GM18861 (cell line): Measurements from ENCODE around the gene NRBP1.
A peak's percentile ranks its signal among the peaks of the same experiment; 100 is the strongest.
"Not testable (repeated sequence)": the region's sequence is repeated elsewhere in the genome, so short reads cannot be mapped to it uniquely, and the experiment has no call there.

Experiments
- ATAC-seq: cut with Tn5 transposase; IDR thresholded peaks from one replicate; pipeline ENCODE4 v1.9.1; 2021; ENCODE audit not compliant: unreplicated experiment

The NRBP1 gene

DNA sequence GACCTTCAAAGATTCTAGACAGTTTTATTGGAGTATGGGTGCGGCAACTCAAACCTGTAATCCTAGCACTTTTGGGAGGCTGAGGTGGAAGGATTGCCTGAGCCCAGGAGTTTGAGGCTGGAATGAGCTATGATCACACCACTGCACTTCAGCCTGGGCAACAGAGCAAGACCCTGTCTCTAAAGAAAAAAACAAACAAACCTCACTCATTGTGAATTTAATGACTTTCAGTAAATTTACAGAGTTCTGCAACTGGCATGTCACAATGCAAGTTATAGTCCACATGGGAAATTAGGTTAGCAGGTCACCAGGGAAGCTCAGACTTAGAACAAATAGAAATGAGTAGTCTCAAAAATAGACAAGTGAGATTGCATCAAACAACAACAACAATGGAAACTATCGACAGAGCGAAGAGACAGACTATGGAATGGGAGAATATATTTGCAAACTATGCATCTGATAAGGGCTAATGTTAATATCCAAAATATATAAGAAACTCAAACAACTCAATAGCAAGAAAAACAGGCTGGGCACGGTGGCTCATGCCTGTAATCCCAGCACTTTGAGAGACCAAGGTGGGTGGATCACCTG, 6.7 kb upstream of the NRBP1 start:
- ATAC-seq: no peak

DNA sequence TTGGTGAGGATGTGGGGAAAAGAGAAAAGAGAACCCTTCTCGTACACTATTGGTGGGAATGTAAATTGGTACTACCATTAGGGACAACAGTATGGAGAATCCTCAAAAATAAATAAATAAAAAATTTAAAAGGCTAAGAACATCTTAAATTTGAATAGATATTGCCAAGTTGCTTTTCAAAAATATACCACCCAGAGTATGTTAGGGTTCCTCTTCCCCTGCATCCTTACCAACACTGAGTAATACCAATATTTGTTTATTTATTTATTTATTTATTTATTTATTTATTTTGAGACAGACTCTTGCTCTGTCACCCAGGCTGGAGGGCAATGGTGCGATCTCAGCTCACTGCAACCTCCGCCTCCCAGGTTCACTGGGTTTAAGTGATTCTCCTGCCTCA, 5.5 kb upstream of the NRBP1 start:
- ATAC-seq: no peak

DNA sequence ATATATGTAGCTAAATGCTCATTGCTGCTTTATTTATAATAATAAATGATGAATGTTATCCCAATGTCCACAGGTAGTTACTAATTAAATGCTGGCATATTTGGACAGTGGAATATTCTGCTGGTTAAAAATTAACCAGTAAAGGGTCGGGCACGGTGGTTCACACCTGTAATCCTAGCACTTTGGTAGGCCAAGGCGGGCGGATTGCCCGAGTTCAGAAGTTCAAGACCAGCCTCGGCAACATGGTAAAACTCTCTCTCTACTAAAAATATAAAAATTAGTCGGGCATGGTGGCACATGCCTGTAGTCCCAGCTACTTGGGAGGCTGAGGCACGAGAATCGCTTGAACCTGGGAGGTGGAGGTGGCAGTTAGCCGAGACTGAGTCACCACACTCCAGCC, 3.4 kb upstream of the NRBP1 start:
- not testable (repeated sequence) for ATAC-seq

DNA sequence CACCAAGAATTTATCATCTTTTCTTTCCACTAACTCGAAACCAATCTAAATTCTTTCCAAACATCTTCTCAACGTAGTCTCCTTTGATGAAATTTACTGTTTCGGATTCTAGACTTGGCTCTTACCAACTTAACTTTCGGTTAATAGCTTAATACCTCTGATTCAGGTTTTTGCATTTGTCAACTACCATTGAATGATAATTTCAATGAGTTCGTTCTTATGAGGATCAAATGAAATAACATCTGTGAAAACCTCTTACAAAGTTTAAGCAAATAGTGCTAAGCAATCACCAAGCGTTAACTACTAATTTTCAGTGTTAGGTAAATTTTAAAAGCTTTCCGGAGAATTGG, 593 bp upstream of the NRBP1 start:
- ATAC-seq: no peak

DNA sequence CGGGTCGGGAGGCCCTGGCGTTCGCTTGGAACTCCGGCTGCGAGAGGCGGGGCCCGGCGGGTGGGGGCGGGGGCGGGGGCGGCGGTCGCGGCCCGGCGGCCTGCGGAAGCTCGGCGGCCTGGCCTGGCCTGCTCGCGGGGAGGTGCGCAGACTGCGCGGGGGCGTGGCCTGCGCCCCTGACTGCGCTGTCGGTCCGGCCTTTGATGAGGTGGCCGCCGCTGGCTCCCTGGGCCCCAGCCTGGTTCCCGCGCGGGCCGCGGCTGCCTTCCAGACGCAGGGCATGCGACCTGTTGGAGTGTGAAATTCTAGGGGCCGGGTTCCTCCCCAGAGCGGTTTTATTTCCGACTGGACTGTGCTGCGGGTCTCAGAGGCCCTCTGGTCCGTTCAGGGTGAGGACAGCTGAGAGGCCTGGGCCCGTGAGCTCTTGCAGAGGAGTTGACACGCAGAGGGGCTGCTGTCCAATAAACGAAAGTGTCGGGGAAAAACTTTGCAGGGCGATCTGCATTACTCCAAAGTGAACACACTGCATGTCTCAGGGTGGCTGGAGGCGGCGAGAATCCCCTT, 629 bp downstream of the NRBP1 start:
- peak; percentile 47 for ATAC-seq

DNA sequence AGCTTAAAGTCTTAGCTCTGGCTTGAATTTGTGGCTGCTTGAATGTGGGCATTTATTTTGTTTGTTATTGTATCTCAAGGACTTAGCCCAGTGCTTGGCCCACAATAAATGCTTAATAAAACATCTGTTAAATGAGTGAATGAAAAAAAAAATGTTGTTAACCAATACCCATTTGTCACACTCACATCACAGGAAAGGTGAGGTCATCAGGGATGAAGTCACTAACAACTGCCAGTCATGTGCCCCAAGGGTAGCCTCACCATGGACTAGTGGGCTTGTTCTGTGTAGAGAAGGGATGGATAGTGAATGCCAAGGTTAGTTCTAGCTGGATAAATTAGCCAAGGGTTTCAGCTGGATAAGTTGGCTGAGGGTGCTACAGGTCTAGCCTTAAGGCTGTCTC, 3.0 kb downstream of the NRBP1 start:
- no peak for ATAC-seq

DNA sequence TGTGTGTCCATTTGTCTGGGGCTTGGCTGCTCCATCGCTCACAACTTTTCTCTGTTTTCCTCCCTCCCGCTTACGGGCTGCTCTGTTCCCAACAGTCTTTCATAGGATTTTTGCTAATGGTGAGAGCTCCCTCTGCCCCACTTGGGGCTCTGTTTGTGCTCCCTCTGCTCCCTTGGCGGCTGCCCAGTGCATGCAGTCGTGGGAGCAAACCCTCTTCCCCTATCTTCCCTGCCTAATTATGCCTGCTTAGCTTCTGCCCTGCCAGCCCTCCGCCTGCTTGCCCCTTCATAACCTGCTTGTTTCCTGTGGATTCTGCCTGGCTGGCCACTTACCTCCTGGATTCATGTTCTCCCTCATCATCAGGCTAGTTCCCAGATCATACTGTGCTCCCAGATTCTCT, 7.2 kb downstream of the NRBP1 start:
- ATAC-seq: no peak

DNA sequence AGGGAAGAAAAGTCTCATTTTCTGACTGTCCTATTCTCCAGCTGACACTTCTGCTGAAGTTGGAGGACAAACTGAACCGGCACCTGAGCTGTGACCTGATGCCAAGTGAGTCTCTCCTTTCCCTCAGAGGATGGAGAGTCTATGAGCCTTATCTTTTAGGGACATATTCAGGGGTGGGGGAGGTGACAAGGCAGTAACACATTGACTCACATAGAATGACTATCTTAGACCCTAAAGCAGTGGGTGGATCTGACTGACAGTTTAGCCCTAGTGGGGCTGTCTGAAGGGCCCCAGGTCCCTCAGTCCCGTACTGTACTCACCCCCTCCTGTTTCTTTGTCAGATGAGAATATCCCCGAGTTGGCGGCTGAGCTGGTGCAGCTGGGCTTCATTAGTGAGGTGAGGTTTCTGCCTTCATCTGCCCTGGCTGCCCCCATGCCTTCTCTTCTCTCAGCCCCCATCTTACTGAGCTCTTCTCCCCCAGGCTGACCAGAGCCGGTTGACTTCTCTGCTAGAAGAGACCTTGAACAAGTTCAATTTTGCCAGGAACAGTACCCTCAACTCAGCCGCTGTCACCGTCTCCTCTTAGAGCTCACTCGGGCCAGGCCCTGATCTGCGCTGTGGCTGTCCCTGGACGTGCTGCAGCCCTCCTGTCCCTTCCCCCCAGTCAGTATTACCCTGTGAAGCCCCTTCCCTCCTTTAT, 12.9 kb downstream of the NRBP1 start:
- no peak for ATAC-seq

DNA sequence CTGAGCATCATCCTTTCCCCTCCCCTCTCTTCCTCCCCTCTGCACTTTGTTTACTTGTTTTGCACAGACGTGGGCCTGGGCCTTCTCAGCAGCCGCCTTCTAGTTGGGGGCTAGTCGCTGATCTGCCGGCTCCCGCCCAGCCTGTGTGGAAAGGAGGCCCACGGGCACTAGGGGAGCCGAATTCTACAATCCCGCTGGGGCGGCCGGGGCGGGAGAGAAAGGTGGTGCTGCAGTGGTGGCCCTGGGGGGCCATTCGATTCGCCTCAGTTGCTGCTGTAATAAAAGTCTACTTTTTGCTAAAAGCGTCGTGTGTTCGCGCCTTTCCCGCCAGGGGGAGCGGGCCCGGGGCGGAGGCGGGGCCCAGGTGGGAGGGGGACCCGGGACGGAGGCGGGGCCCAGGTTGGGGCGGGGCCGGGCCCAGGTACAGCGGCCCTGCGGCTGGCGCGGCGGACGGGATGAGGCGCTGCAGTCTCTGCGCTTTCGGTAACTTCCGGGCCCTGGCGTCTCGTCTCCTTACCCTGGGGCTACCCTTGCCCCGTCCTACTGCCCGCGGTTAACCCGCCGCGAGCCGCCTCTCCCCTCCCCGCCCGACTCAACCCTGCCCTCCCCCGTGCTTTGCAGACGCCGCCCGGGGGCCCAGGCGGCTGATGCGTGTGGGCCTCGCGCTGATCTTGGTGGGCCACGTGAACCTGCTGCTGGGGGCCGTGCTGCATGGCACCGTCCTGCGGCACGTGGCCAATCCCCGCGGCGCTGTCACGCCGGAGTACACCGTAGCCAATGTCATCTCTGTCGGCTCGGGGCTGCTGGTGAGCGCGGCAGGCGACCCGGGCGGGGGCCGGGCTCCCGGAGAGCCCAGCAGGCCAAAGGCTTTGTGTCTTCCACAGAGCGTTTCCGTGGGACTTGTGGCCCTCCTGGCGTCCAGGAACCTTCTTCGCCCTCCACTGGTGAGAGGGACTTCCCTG, 13.8 kb downstream of the NRBP1 start, which contains the start of gene KRTCAP3:
TSS of gene KRTCAP3 (plus strand) at position 424 of the 962 bp plus-strand sequence. CDS start at position 456, 32 bp downstream.
- ATAC-seq: no peak

DNA sequence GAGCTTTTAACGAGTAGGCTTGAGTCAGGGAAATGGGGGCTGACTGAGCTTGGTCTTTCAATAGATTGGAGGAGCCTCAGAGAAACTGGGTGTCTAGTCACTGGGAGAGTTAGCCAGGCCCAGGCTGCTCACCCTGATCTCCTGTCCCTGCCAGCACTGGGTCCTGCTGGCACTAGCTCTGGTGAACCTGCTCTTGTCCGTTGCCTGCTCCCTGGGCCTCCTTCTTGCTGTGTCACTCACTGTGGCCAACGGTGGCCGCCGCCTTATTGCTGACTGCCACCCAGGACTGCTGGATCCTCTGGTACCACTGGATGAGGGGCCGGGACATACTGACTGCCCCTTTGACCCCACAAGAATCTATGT, 14.5 kb downstream of the NRBP1 start:
- ATAC-seq: no peak

DNA sequence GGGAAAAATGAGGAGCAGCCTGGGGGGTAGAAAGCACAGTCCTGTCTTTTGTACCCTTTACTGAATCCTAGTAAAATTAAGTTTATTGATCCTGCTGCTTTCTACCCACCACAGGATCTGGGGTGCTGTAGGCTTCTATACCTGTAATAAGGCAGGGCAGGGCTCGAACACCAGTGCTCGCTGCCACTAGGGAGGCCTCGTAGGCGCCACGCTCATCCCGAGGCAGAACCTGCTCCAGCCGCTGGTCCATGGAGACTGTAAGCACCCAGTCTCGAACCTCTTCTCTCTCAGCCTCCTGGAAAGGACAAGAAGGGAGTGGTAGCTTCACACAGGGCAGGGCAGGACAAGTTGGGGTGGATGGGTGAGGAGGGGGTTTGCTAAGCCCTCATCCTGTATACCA, 16.7 kb downstream of the NRBP1 start:
- no peak for ATAC-seq

DNA sequence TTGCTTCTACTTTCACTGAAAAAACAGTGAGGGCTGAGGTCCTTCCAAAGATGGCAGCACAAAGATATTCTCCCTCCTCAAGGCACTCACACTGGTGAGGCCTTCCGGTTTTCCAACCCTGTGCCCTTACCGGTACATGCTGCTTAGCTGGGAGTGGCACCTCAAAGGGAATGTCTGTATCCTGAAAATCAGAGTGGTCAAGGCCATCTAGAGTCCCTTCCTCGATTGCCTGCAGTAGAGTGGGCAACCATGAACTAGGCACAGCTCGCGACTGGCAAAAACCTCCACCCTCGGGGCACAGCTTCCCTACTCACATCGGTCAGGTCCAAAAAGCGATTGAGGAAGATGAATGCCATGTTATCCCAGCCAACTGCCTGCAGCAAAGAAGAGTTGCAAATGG, 17.2 kb downstream of the NRBP1 start:
- ATAC-seq: no peak

DNA sequence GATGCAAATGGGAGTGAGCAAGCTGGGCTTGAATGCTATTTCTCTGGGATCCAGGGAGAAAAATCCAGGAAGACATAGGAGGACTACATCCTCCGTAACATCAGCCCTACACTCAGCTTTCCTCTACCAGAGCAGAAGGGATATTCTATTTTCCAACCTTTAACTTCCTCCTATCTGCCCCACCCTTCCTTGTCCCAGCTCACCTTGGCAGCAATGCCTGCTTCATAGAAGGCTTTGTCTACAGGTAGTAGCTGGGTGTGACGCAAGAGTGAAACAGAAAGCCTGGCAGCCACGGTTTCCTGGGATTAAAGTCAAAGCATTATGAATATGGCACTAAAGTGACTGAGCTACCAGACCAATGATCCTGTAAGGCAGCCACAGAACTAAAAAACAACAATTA, 17.6 kb downstream of the NRBP1 start:
- no peak for ATAC-seq

DNA sequence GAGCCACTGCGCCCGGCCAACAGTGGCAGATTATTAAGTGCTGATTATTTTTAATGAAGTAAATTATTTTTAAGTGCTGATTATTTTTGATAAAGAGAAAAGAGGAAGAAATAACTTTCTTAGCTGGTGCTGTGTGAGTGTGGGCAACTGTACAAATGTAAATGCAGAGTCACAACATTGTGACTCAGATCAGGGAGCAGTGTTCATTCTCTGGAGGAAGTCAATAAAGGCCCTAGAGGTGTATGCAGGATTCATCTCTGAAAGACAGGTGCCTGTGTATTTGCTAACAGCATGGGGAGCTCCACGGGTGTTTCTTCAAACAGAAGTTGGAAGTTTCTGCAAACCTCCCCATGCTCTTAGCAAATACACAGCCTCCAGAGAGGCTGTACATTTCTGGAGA, 19.9 kb downstream of the NRBP1 start:
- no peak for ATAC-seq

DNA sequence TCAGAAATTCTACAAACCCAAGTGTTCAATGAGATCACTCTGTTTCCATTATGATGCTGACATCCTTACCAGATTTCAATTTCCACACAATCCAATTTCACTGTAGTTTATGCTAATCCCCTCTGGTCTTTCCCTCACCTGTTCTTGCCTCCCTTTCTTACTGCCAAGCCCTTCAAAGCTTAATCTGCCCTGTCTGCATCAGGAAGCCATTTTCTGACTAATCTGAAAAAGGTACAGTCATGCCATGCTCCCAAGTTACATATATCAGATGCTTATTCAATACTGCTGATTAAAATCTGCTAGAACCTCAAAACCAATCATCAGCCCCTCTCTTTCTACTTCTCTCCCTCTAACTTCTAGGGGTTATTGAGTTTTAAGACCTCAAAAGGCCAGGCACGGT, 22.7 kb downstream of the NRBP1 start:
- ATAC-seq: no peak

DNA sequence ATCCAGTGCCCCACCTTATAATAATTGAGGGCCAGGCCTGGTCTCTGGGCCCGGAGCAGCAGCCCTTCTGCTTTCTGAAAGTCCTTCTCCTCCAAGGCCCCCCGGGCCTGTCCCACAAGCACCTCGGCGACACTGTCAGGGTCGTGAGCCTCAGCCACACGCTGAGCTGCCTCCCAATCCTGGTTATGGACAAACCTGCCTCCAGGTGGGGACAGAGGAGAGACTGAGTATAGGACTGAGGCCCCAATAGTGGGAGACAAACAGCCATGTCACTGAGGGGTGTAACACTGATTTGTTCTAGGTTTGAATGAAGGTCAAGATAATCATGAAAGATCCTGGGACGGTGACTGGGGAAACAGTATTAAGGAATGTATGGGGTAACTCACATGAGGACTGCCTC, 25.5 kb downstream of the NRBP1 start:
- ATAC-seq: no peak

DNA sequence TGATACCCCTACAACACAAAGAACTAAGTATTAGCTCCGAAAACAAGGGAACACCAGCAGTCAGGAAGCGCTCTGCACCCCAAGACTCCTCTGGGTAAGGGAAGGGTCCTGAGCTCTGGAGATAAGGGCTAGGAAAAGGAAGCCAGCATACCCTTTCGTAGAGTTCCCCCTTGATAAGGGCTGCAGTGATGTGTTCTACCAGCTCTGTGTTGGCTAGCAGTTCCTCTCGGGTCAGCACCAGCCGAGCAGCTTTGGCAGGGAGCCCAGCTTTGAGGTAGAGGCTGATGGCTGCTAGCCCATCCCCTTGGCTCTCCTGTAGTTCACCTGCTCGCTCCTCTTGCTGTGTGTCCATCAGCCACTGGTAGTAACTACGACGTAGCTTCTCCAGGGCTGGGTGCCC, 32.7 kb downstream of the NRBP1 start:
- no peak for ATAC-seq

DNA sequence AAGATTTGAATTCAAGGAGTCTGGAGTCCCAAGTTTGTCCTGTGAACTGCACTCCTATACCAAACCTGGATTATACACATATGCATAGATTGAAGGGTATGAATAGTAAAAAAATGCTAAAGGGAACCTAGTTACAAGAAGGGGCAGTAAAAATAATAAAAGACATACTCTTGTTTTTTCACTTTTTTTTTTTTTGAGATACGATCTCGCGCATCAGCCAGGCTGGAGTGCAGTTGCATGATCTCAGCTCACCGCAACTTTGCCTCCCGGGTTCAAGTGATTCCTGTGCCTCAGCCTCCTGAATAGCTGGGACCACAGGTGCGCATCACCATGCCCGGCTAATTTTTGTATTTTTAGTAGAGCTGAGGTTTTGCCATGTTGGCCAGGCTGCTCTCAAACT, 36.0 kb downstream of the NRBP1 start:
- no peak for ATAC-seq

DNA sequence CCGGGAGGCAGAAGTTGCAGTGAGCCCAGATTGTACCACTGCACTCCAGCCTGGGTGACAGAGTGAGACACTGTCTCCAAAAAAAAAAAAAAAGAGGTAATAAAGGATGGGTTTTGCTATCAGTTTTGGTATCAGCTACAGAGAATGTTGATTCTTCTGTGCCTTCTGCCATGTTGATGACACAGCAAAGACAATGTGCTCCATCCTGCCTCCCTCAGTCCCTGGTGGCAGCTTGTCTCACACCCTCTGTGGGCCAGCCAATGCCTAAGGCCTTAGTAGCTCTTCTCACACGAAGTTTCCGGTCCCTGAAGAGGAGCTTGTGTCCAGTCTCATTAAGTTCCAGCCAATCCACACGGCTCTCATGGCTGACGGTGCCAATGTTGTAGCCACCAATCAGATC, 43.5 kb downstream of the NRBP1 start:
- ATAC-seq: no peak

DNA sequence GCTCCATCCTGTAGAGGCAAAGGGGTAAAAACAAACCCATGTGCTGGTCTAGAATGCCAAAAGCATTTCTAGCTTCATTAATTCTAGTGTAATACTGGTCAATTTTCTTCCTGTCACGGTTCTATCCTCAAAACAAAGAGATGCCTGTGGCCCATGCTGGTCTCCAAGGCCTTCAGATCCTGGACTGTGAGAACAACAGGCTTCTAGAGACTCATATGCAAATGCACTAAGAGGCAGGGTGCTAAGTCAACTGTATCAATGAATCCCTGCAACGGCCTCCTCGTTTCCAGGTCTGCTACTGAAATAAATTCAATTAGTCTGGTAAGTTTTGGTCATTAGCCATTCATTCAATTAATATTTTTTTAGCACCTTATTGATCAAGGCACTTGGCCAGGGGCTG, 57.1 kb downstream of the NRBP1 start:
- no peak for ATAC-seq

DNA sequence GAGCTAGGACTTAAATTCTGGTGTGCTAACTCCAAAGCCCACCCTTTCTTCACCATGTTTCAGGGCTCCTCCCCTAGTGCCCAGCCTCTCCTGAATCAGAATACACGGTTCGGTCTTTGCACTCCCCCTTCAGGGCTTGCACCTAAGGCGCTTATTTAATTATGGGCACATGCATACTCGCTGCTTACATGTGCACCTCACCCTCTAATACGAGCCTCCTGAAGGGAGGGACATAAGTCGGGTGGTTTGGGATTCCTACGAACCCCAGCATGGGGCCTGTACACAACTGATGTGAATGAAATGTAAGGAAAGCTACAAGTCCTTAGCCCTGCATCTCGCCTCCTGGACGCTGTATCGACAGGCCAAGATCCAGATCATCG, 60.7 kb downstream of the NRBP1 start:
- ATAC-seq: peak; percentile 3
